ENCODE data around the gene SOAT2.
"Not testable (repeated sequence)": the region's sequence is repeated elsewhere in the genome, so short reads cannot be mapped to it uniquely, and the experiment has no call there.

Gene SOAT2

DNA sequence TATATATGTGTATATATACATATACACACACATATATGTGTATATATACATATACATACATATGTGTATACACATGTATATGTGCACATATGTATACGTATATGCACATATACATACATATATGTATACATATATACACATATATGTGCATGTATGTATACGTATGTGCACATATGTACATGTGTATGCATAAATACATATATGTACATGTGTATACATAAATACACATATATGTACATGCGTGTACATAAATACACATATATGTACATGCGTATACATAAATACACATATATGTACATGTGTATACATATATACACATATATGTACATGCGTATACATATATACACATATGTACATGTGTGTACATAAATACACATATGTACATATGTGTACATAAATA, 43.9 kb downstream of the SOAT2 start:
- no peak for DNase-seq (ENCODE audit: low spot score)

DNA sequence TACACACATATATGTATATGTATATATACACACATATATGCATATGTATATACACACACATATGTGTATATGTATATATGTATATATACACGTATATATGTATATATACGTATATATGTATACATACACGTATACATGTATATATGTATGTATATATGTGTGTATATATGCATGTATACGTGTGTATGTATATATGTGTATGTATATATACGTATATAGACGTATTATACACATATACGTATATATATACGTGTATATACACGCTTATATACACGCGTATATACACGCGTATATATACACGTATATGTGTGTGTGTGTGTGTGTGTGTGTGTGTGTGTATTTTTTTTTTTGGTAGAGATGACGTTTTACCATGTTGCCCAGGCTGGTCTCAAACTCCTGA, 44.4 kb downstream of the SOAT2 start:
- DNase-seq (ENCODE audit: low spot score): no peak

DNA sequence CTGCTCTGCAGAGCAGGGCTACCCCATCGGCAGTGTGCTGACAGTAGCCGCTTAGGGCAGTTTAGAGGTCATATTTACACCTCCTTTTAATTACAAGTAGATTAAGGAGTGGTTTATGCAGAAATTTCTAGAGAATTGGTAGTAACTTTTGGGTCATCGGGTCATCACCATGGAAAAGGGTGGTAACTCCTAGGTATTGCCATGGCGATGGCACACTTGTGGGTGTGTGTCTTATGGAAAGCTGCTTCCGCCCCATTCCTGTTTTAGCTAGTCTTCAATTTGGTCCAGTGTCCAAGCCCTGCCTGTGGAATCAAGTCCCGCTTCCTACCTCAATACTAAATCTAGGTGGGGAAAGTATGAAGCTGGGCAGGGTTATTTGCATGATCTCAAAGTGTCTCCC, 47.8 kb downstream of the SOAT2 start:
- no peak for DNase-seq (ENCODE audit: low spot score)

DNA sequence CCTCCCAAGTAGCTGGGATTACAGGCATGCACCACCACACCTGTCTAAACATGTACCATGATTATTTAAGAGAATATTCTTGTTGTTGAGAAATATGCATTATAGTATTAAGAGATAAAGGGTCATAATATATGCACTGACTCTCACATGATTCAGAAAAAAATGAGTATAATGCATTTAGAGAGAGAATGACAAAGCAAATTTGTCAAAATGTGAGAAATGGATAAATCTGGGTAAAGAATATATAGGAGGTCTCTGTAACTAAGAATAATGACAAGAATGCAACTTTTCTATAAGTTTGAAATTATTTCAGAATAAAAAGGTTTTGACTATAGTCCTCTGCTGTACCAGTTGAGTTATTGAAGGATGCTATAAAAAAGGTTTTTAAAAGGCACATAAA, 49.1 kb downstream of the SOAT2 start:
- DNase-seq (ENCODE audit: low spot score): no peak

DNA sequence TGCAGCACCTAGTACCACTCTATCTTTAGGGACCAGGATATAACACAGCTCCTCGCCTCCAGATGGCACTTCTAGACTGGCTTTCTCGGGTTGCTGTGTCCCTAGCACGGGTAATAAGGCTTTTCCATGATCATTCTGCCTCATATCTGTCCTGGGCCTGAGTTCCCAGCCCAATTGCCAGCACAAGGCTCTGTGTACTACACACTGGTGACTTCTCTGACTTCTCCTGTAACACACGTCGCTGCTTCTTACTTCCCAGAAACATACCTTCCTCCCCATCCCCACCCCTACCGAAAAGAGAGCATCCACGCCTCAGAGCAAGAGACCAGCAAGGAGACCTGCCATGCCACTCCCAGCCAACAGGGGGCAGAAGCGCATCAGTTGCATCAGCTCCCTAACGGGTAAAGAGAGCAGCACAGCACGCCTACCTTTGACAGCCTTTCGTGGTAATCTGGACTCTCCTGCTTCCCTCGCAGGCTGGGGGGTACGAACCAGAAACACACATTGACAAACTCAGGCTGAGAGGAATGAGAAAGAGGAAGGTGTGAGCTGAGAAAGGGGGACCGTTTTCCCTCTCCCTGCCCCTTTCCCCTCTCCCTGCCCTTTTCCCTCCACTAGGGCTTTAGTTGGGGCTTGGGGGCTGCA, 56.0 kb downstream of the SOAT2 start:
- peak; percentile 89 for DNase-seq (ENCODE audit: low spot score)

DNA sequence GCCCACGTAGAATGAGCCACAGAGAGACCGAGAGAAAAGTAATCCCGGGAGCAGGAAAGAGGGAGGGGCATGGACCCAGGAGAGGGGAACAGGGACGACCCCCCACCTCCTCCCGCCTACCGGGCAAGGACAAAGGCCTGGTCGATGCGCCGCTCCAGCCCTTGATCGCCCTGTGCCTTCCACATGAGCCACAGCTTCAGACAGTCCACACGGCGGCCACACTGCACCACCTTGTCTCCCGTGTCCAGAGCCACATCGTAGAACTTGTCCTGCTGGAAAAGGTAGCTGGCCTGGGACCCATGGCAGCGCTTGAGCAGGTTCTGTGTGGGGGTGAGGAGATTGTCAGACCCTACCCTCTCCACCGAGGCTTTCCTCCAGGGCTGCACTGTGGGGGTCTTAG, 56.7 kb downstream of the SOAT2 start:
- DNase-seq (ENCODE audit: low spot score): no peak

DNA sequence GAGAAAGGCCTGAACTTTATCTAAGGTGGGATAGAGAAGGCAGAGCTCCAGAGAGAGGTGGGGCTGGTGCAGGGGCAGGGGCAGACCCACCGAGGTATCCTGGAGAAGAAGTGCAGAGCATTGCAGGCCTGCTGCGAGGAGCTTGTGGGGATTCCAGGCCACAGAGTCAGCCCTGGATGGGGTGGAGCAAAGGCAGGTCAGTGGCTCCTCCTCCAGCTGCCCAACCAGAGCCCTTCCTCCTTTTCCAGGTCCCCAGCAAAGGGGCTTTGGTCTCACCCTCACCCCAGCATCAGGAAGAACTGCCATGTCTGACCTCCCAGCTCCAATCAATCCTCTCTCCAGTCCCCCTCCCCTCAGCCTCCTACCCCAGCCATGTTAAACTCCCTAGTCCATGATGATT, 57.4 kb downstream of the SOAT2 start:
- DNase-seq (ENCODE audit: low spot score): no peak

DNA sequence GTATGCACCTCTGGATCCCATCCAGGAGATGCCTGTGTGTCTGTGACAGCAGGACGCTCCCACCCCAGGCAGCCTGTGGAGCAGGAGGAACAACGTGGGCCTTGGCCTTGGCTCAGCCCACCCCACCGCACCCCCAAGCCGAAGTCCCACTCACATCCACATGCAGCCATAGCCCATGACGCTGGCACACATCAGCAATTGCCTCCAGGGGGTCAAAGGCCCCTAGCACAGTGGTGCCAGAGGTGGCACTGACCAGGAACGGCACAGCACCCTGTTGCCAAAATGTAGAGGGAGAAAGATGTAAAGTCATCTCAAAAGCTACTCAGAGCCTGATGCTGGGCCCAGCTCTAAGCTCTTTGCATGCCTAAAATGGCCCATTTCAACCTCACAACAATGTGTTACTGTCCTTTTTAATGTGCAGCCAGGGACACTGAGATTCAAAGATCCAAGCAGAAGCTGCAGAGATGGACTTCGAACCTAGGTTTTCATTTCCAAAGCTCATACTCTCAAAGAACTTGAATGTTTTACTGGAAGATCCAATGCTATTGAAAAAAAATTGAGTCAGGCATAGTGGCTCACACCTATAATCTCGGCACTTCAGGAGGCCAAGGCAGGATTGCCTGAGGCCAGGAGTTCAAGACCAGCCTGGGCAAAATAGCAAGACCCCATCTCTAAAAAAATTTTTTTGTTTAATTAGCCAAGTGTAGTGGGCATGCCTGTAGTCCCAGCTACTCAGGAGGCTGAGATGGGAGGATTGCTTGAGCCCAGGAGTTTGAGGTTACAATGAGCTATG, 58.0 kb downstream of the SOAT2 start:
- no peak for DNase-seq (ENCODE audit: low spot score)

DNA sequence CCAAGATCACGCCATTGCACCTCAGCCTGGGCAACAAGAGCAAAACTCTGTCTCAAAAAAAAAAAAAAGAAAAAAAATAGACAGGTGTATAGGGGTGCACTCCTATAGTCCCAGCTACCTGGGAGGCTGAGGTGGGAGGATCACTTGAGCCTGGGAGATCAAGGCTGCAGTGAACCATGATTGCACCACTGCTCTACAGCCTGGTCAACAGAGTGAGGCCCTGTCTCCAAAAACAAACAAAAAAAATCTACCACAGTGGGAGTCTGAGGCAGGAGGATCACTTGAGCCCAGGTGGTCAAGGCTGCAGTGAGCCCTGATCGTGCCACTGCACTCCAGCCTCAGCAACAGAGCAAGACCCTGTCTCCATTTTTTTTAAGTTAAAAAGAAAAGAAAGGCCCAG, 59.7 kb downstream of the SOAT2 start:
- DNase-seq (ENCODE audit: low spot score): not testable (repeated sequence)

DNA sequence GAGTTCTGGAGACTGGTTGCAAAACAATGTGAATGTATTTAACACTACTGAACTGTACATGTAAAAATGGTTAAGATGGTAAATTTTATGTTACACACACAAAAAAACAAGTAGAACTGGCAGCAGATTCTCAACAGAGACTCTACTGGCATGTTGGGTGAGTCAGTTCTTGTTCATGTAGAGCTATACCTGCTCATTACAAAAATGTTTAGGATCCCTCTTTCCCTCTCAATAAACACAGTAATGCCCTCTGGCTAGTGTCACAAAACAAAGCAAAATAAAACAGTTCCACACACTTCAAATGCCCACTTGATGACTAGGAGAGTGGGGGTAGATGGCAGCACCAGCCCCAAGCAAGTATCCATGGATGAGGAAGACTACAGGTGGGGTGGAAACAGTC, 63.6 kb downstream of the SOAT2 start:
- DNase-seq (ENCODE audit: low spot score): no peak

DNA sequence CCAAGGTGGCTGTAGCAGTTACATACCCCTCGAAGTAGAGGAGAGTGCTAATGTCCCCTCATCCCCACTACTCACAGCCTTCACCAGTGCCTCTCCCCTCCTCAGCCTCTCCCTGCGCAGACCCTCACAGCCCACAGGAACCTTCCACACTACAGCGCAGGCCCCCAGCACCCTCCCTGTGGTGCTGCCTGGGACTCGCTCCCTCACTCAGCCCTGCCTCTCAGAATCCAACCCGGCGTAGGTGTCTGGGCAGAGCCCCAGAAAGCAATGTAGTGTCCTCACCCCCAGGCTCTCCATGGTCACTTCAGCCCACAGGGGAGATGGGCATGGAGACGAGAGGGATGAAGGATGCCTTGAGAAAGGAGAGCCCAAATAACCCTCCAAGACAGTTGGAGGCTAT, 66.4 kb downstream of the SOAT2 start:
- no peak for DNase-seq (ENCODE audit: low spot score)

DNA sequence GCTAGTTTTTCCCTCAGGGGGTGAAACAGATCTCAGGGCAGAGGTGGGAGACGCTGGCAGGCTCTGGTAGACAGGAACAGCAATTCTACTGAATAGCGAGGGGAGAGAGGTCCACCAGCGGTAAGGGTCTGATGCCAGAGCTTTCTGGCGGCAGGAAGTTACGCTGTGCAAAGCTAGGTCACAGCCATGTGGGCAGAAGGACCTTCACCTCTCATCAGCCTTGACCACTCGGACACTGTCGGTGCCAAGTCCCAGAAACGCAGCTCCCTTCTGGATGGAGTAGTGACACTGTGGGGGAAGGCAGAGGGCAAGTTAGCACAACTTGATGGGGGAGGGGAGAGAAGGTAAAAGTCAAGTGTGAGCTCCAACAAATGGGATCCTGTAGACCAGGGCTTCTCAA, 66.9 kb downstream of the SOAT2 start:
- no peak for DNase-seq (ENCODE audit: low spot score)

DNA sequence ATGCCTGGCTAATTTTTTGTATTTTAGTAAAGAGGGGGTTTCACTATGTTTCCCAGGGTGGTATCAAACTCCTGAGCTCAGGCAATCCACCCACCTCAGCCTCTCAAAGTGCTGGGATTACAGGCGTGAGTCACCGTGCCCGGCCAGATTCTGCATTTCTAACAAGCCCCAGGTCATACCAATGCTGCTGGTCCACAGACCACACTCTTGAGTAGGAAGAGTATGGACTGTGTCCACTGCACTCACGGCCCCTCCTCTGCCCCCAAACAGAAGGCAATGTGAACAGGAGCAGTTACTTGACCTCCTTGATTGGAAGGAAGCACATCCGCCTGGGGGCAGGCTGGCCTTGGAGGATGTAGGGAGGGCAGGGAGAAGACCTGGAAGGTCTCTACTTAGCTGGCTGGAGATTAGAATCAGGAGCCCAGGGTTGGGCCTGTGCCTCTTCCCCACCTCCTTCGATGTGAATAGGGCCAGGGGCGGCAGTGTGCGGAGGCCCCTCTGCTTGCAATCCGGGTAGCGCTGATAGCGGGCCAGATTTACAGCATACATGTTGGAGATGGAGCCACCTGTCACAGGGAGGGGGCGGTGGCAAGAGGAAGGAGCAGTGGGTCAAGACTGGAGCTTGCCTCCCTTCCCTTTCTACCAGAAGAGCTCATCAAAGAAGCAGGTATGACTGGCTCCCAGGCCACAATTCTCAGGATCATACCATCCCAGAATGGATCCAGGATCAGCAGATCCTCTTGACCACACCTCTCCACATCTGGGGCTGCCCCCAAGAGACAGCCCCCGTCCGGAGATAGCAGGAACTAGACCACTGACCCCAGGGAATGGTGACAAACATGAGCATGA, 67.8 kb downstream of the SOAT2 start:
- DNase-seq (ENCODE audit: low spot score): no peak

DNA sequence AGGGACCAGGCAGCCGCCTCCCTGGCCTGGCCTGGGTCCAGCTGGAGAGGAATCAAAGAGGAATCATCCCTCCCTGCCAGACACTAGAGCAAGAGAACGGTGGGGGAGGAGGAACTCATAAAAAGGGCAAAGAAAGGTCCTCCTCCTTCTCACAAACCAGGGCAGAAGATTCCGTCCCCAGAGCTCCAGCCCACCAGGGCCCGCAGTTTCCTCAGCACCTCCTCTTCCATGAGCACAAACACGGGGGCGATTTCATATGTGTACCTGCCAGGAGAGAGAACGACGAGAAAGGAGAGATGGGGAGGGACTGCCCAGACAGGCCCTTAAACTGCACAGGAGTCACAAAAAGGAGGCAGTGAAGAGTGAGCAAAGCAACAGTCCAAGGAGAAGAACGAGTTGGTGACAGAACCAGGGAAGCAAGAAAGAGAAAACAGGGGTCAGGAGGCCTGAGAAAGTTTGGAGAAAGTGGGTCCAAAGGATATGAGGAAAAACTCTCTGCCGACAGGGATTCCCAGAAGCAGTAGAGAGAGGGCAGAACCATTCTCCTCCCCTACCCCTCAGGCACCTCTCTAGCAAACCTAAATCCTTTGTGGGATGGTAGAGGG, 68.5 kb downstream of the SOAT2 start:
- DNase-seq (ENCODE audit: low spot score): no peak

DNA sequence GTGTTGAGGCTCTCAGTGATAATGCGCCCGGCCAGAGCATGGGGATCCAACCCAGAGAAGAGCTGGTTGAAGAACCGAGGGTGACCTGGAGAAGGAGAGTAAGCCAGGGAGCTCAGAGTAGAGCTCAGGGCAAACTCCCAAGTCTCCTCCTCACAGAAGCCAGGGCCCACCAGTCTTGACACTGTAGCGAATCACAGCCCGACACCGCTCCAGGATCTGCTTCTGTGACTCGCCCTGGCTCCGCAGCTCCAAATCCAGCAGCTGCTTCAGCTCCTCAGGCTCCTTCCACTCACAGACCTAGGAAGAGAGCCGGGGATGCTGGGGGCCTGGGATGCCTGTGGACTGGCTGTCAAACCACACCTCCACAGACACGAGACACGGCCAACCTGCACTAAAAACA, 69.1 kb downstream of the SOAT2 start:
- no peak for DNase-seq (ENCODE audit: low spot score)

DNA sequence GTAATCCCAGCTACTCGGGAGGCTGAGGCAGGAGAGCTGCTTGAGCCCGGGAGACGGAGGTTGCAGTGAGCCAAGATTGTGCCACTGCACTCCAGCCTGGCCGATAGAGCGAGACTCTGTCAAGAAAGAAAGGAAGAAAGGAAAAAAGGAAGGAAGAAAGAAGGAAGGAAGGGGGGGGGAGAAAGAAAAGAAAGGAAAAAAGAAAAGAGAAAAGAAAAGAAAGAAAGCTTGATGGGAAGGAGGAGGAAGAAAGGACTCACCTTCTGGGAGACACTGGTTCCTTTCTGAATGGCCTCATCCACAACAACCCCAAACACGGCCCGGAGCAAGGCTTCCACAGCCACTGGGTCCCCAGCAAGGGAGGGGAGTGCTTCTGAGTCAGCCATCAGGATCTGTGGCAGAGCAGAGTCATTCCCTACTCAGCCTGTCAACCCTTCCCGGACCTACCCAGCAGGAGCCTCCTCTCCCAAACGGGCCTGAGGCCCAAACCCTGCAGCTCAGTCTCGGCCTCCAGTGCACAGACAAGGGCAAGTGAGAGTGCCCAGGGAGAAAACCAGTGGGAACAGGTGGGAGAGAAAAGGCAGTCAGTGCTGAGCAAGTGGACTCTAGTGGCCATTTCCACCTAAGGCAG, 69.9 kb downstream of the SOAT2 start:
- no peak for DNase-seq (ENCODE audit: low spot score)
